ENCODE measurements around the gene SNIP1. TPM values are rescaled to one million over a fixed set of nuclear protein-coding genes. Genes with fewer than 3 reads are reported as not detected.
"Not testable (repeated sequence)": the region's sequence is repeated elsewhere in the genome, so short reads cannot be mapped to it uniquely, and the experiment has no call there.

Gene SNIP1
- total RNA-seq, 1 donor from 2014 or later: 34.7 TPM

GRCh38 chr1:37506740-37507139 lies 47.4 kb downstream of the SNIP1 start:
- intact Hi-C loops (cut with micrococcal nuclease): no loop called here
- ATAC-seq (ENCODE audit: low read depth) (no peak), DNase-seq (no peak)
- Mint-ChIP-seq H3K4me3 (no peak overlapping the region), H3K36me3 (ENCODE audit: low read depth) (peaks cover 63% of the 10 kb centered on the region), H3K27me3 (no peaks in the 10 kb centered on the region), H3K4me1 (peaks cover 23% of the 10 kb centered on the region), H3K9me3 (no peaks in the 10 kb centered on the region), H3K27ac (no peak overlapping the region)
- POLR2A ChIA-PET: interaction anchor here (1.2 to 1.4 kb wide), 2 partner anchors 8 to 28 kb away, joined by 4 to 8 read pairs; partner anchors contain the start of gene MEAF6
- CTCF ChIA-PET: interaction anchor here (1.0 kb wide), 1 partner anchor 50 kb away, joined by 3 read pairs; no protein-coding TSS in a partner anchor
- TF ChIP-seq, protein P1, sequence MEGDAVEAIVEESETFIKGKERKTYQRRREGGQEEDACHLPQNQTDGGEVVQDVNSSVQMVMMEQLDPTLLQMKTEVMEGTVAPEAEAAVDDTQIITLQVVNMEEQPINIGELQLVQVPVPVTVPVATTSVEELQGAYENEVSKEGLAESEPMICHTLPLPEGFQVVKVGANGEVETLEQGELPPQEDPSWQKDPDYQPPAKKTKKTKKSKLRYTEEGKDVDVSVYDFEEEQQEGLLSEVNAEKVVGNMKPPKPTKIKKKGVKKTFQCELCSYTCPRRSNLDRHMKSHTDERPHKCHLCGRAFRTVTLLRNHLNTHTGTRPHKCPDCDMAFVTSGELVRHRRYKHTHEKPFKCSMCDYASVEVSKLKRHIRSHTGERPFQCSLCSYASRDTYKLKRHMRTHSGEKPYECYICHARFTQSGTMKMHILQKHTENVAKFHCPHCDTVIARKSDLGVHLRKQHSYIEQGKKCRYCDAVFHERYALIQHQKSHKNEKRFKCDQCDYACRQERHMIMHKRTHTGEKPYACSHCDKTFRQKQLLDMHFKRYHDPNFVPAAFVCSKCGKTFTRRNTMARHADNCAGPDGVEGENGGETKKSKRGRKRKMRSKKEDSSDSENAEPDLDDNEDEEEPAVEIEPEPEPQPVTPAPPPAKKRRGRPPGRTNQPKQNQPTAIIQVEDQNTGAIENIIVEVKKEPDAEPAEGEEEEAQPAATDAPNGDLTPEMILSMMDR (IDR thresholded peaks at IDR 0.05): no peak

- intact Hi-C loops (cut with micrococcal nuclease); H3K4me3 Mint-ChIP-seq; H3K4me1 Mint-ChIP-seq; ATAC-seq (ENCODE audit: low read depth); H3K9me3 Mint-ChIP-seq; DNase-seq; H3K27me3 Mint-ChIP-seq; H3K27ac Mint-ChIP-seq: not testable (repeated sequence)
- ChIA-PET POLR2A (interaction anchor here (0.9 kb wide), 1 partner anchor 12 kb away, joined by 3 read pairs; the partner anchor contains the start of gene MEAF6), CTCF (interaction anchor here (2.2 kb wide), 1 partner anchor 15 kb away, joined by 10 read pairs; no protein-coding TSS in a partner anchor)
- peaks cover 68% of the 10 kb centered on the region for H3K36me3 Mint-ChIP-seq (ENCODE audit: low read depth)
These were observed 51.3 kb downstream of the SNIP1 start for GRCh38 chr1:37502791-37503190.

GRCh38 chr1:37502104-37502503 lies 52.0 kb downstream of the SNIP1 start:
- DNase-seq (no peak), ATAC-seq (ENCODE audit: low read depth) (no peak)
- H3K27ac Mint-ChIP-seq: no peak overlapping the region
- H3K4me3 Mint-ChIP-seq: no peak overlapping the region
- peaks cover under 1% of the 10 kb centered on the region for H3K4me1 Mint-ChIP-seq
- no peaks in the 10 kb centered on the region for H3K9me3 Mint-ChIP-seq
- intact Hi-C loops (cut with micrococcal nuclease): no loop called here
- ChIA-PET POLR2A (no interaction called here), CTCF (interaction anchor here (2.2 kb wide), 1 partner anchor 14 kb away, joined by 10 read pairs; no protein-coding TSS in a partner anchor)
- H3K27me3 Mint-ChIP-seq: no peaks in the 10 kb centered on the region
- TF ChIP-seq, protein P1 (IDR thresholded peaks at IDR 0.05): no peak
- peaks cover 63% of the 10 kb centered on the region for H3K36me3 Mint-ChIP-seq (ENCODE audit: low read depth)

DNA sequence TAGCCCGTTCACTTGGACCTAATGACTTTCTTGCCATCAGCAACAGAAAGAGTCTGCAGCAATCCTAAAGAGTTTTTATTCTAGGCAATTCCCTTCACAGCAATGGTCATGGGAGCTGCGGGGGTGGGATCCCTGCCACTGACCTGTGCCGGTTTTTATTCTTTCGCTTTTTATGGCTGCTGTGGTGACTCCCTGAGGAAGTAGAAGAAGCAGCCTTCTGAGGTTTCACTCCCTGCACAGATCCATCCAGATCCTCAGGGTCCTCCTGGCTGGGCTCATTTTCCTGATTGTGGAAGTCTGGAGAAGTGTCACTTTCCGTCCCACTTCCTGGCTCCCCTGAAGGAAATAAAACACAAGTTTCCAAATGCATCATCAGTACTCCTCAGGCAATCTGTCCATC lies 52.4 kb downstream of the SNIP1 start:
- no peak overlapping the region for H3K4me3 Mint-ChIP-seq
- no peaks in the 10 kb centered on the region for H3K4me1 Mint-ChIP-seq
- H3K36me3 Mint-ChIP-seq (ENCODE audit: low read depth): peaks cover 61% of the 10 kb centered on the region
- ATAC-seq (ENCODE audit: low read depth) (no peak), DNase-seq (no peak)
- CTCF ChIA-PET: no interaction called here
- TF ChIP-seq, protein P1 (IDR thresholded peaks at IDR 0.05): no peak
- H3K27ac Mint-ChIP-seq: no peak overlapping the region
- POLR2A ChIA-PET: no interaction called here
- H3K9me3 Mint-ChIP-seq: no peaks in the 10 kb centered on the region
- H3K27me3 Mint-ChIP-seq: no peaks in the 10 kb centered on the region
- intact Hi-C loops (cut with micrococcal nuclease): no loop called here

GRCh38 chr1:37498872-37499617 lies 55.0 kb downstream of the SNIP1 start:
- CTCF ChIA-PET: interaction anchor here (2.6 kb wide), 1 partner anchor 12 kb away, joined by 10 read pairs; no protein-coding TSS in a partner anchor
- H3K27me3 Mint-ChIP-seq: no peaks in the 10 kb centered on the region

More at GRCh38 chr1:37498872-37499617, 55.0 kb downstream of the SNIP1 start:
- Mint-ChIP-seq H3K27ac (no peak overlapping the region), H3K4me1 (no peaks in the 10 kb centered on the region), H3K4me3 (no peak overlapping the region), H3K9me3 (no peaks in the 10 kb centered on the region), H3K36me3 (ENCODE audit: low read depth) (peaks cover 61% of the 10 kb centered on the region)
- TF ChIP-seq, protein P1 (IDR thresholded peaks at IDR 0.05): no peak
- no peak for DNase-seq
- ATAC-seq (ENCODE audit: low read depth): no peak
- intact Hi-C loops (cut with micrococcal nuclease): no loop called here
- POLR2A ChIA-PET: interaction anchor here (1.4 kb wide), 1 partner anchor 12 kb away, joined by 4 read pairs; no protein-coding TSS in a partner anchor

Measured in activated B cell treated with CpG ODN at 0.5 μM for 24 hours (primary cell).